Right lobe of liver (tissue), 6 donors: ENCODE results near the gene HELZ2. TPM values are rescaled to one million over a fixed set of nuclear protein-coding genes. Genes with fewer than 3 reads are reported as not detected.

ENCODE experiments used
- ATAC-seq, 4 donors: fragments of 200-7000 bp; cut with Tn5 transposase; one replicate each; pipeline ENCODE4 v1.9.1; 2020; ENCODE audit warnings: mild to moderate bottlenecking in 4 of 4, moderate library complexity in 4 of 4
- DNase-seq, 3 donors: peaks; one replicate each; pipeline ENCODE4 v3.0.0-alpha.2; 2020
- H3K27ac ChIP-seq, 3 donors: fragments of 200-600 bp; one replicate each; pipeline ENCODE4 v1.8.0; 2022
- H3K27me3 ChIP-seq, 2 donors: fragments of 200-600 bp; one replicate each; pipeline ENCODE4 v1.8.0; 2022
- H3K36me3 ChIP-seq, 4 donors: fragments of 200-600 bp; sonication (generic) in 1 of 4; one replicate each; pipeline versions ENCODE4 v1.5.1 to v1.8.0; 2017 to 2022; ENCODE audit warnings: control low read depth in 1 of 4
- H3K4me1 ChIP-seq, 4 donors: fragments of 200-600 bp; sonication (generic) in 1 of 4; one replicate each; pipeline versions ENCODE4 v1.5.1 to v1.8.0; 2017 to 2022; ENCODE audit warnings: control low read depth in 1 of 4
- H3K4me3 ChIP-seq, 3 donors: fragments of 200-600 bp; one replicate each; pipeline ENCODE4 v1.8.0; 2022
- H3K9me3 ChIP-seq, 4 donors: fragments of 200-600 bp; sonication (generic) in 1 of 4; one replicate each; pipeline versions ENCODE4 v1.5.1 to v1.8.0; 2017 to 2022; ENCODE audit warnings: control low read depth in 1 of 4
- POLR2A ChIP-seq: fragments of 450-650 bp; IDR thresholded peaks from one replicate; pipeline ENCODE4 v1.6.1; 2017; ENCODE audit warnings: antibody characterized with exemption, mild to moderate bottlenecking
- WGBS: methylation state at CpG from one replicate; pipeline ENCODE4 v1.1.6; 2018; ENCODE audit warnings: low coverage, low lambda C conversion rate; ENCODE audit not compliant: insufficient coverage; ENCODE audit errors: missing lambda C conversion rate; 5-methylcytosine and 5-hydroxymethylcytosine counted together
- intact Hi-C, 2 donors: fragments of 100-400 bp; cut with DNase I; formaldehyde crosslinking; loops; one replicate each; pipeline versions ENCODE4 v1.11.2 to v1.14.1; 2022
- total RNA-seq, 6 experiments: library from RNA; depleted of rRNA in 2 of 6; stranded (reverse); fragments of >200 nt in 2 of 6; fragmentation: NEBNext Ultra II Directional in 3 of 6; extraction: Animal tissue kit (Norgen Biotek cat#: 25700) in 3 of 6; gene quantifications; one replicate each; pipeline versions ENCODE4 v1.1.0 to v1.2.4, GENCODE V29; 2016 to 2023
- TF ChIP-seq, protein P1 (sequence below), 4 donors: fragments of 200-600 bp in 3 of 4; fragments of 450-650 bp in 1 of 4; IDR thresholded peaks; one replicate each; pipeline versions ENCODE4 v1.5.1 to v1.8.0; 2016 to 2022; ENCODE audit warnings: antibody characterized with exemption in 4 of 4, mild to moderate bottlenecking in 2 of 4
- donor health status: DM: no; HTN: yes; CAD: no.
- donor health status: DM: no; HTN: no; CAD: no.
- donor health status: DM: no; HTN: no; CAD: no.
- donor health status: DM: no; HTN: yes; CAD: no.
- donor health status: DM: no; HTN: yes; CAD: no.

HELZ2 gene
- total RNA-seq, 6 experiments from 2014 or later = 14.8 to 30.3 (median 24.1) TPM

DNA sequence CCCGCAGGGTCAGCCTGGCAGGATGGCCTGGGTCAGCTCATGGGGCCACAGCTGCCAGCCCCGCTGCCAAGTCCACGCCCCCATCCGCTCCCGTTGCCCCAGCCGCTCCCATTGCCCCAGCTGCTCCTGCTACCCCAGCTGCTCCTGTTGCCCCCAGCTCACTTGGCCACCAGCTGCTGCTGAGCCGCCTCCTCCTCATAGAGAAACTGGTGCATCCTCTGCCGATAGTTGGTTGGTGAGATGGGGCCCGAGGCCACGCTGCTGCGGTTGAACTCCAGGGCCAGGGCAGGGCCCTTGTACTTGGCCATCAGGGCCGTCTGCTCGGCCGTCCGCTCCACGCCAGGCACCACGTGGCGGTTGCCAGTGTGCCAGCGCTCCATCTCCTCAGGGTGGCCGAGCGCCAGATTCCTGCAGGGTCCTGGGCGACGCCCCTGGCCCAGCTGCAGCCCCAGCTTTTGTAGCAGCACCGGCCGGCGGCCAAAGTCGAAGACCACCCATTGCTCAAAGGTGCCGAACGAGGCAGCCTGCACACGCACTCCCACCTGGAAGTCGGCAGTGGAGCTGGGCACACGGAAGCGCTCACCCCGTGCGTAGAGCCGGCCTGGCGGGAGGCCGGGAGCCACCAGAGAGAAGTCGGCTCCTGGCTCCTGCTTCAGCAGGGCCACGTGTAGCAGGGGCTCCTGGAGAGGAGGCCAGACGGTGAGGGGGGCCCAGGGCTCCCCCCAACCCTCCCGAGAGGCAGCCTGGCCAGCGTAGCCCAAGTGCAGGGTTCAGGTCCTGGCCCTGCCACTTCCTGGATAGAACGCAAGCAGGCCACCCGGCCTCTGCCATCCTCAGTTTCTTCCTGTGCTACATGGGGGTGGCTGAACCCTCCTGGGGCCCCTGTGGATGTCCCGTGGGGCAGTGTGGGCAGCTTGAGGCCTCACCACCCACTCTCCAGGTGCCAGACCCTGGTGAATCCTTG is 4.8 kb downstream of the HELZ2 start:
- no peak for ATAC-seq
- WGBS = 80% methylated on average over 1 of the region's 46 CpGs

DNA sequence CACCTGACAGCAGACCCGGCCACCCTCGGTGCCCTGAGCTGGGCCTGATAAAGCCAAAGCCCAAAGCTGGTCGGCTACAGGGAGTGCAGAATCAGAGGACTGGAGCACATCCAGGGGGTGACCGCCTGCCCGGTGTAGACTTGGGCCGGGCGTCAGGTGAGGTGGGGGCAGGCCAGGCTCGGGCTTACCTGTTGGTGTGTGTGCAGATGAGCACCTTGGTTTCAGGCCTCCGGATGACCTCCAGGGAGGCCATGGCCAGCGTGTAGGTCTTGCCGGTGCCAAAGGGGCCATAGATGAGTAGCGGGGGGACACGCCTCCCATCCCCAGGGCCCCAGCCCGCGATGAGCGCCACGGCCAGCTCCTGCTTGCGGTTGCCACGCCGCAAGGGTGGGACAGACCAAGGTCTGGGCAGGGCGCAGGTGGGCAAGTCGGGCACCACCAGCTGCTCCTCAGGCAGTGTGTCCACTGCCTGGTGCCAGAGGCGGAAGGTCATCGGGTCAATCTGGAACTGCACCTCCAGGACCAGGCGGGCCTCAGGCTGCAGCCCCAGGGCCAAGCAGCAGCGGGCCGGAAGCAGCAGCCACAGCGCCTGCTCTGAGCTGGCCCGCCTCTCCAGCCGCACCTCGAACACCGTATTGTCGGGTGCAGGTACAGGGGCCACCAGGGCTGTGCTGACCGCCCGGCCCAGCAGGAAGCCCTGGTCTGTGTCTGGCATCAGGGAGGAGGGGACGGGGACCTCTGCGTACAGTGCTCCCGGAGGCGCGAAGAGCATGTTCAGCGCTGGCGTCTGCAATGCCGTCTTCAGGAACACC is 5.7 kb downstream of the HELZ2 start:
- Histone ChIP-seq H3K9me3 (no peaks in the 10 kb centered on the region), H3K4me1 (no peaks in the 10 kb centered on the region), H3K36me3 (peaks cover 0 to 10% (median 3%) of the 10 kb centered on the region in 4 donors), H3K27ac (no peak overlapping the region), H3K4me3 (no peak overlapping the region), H3K27me3 (no peaks in the 10 kb centered on the region)
- 65% methylated on average over 7 of the region's 43 CpGs for WGBS
- peak in 1 of 4 donors; percentile 9 for ATAC-seq
- TF ChIP-seq, protein P1, sequence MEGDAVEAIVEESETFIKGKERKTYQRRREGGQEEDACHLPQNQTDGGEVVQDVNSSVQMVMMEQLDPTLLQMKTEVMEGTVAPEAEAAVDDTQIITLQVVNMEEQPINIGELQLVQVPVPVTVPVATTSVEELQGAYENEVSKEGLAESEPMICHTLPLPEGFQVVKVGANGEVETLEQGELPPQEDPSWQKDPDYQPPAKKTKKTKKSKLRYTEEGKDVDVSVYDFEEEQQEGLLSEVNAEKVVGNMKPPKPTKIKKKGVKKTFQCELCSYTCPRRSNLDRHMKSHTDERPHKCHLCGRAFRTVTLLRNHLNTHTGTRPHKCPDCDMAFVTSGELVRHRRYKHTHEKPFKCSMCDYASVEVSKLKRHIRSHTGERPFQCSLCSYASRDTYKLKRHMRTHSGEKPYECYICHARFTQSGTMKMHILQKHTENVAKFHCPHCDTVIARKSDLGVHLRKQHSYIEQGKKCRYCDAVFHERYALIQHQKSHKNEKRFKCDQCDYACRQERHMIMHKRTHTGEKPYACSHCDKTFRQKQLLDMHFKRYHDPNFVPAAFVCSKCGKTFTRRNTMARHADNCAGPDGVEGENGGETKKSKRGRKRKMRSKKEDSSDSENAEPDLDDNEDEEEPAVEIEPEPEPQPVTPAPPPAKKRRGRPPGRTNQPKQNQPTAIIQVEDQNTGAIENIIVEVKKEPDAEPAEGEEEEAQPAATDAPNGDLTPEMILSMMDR (IDR thresholded peaks at IDR 0.05) = no peak
- no peak for TF ChIP-seq POLR2A
- DNase-seq = no peak
- intact Hi-C loops = no loop called here

More for the DNA sequence above, 4.8 kb downstream of the HELZ2 start:
- peaks cover 0 to 10% (median 0%) of the 10 kb centered on the region in 4 donors for H3K36me3 ChIP-seq
- intact Hi-C loops = no loop called here
- H3K27ac ChIP-seq = no peak overlapping the region
- no peaks in the 10 kb centered on the region for H3K9me3 ChIP-seq
- no peak for DNase-seq
- no peak overlapping the region for H3K4me3 ChIP-seq
- no peaks in the 10 kb centered on the region for H3K27me3 ChIP-seq
- TF ChIP-seq POLR2A = no peak
- TF ChIP-seq, protein P1 (IDR thresholded peaks at IDR 0.05) = no peak
- no peaks in the 10 kb centered on the region for H3K4me1 ChIP-seq

DNA sequence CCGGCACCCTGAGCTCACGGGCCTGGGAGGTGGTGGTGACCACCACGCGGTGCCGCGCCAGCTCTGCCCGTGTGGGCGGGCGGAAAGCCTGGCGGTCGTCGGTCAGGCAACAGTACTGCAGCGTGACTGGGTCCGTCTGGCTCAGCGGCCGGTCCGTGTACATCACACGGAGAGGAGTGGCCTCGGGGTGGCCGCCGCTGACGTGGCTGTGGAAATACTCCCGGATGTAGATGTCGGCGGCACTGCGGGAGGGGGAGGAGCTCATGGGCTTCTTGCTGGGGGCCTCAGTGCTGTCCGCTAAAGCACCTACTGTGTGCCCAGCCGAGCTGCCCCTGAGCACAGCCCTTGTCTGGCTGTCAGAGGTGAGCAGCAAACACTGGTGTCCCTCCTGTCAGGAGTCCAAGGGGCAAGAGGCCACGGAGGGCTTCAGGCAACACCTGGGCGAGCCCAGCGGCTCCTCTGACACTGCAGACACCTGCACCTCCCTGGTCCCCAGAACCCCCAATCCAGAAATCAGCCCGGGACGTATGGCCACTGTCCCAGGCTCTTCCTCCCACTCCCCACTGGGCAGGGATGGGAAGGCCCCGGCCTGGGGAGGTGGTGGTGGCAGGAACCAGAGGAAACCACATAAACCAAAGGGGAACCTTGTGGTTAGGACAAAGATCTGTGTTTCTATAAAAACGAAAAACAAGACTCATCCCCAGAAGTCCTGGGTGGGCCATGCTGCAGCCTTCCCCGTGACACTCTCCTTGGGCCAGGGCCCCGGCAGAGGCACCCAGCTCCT is 6.5 kb downstream of the HELZ2 start:
- intact Hi-C loops = no loop called here
- peak; percentile 20 to 64 (median 47) for ATAC-seq
- Histone ChIP-seq H3K36me3 (peaks cover 0 to 15% (median 6%) of the 10 kb centered on the region in 4 donors), H3K27me3 (no peaks in the 10 kb centered on the region), H3K4me3 (no peak overlapping the region), H3K27ac (peak overlapping the region in 1 of 3 donors; percentile 29), H3K9me3 (no peaks in the 10 kb centered on the region), H3K4me1 (no peaks in the 10 kb centered on the region)
- peak in 1 of 3 donors; percentile 60 for DNase-seq
- TF ChIP-seq, protein P1 (IDR thresholded peaks at IDR 0.05) = no peak
- TF ChIP-seq POLR2A = no peak
- 63% methylated on average over 12 of the region's 37 CpGs for WGBS

DNA sequence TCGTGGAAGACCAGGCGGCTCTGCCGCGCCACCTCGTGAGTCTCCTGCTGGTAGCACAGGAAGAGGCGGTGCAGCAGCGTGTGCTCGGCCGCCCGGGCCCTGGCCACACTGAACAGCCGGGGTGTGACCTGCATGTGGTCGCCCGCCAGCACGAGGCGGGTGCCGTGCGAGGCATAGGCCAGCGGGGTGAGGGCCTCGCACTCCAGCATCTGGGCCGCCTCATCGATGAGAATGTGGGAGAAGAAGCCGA is 7.0 kb downstream of the HELZ2 start:
- no peak for DNase-seq

More for the DNA sequence above, 7.0 kb downstream of the HELZ2 start:
- no peaks in the 10 kb centered on the region for H3K9me3 ChIP-seq
- no peak overlapping the region for H3K27ac ChIP-seq
- WGBS = 80% methylated on average over 1 of the region's 22 CpGs
- peak in 1 of 4 donors; percentile 2 for ATAC-seq
- no peaks in the 10 kb centered on the region for H3K4me1 ChIP-seq
- intact Hi-C loops = no loop called here
- peaks cover 0 to 20% (median 8%) of the 10 kb centered on the region in 4 donors for H3K36me3 ChIP-seq
- H3K27me3 ChIP-seq = no peaks in the 10 kb centered on the region
- no peak for TF ChIP-seq POLR2A
- TF ChIP-seq, protein P1 (IDR thresholded peaks at IDR 0.05) = no peak
- no peak overlapping the region for H3K4me3 ChIP-seq
